WI38 (cell line): ENCODE measurements around the gene KDM2B.

Experiments used
- H3K4me3 ChIP-seq: 2 replicates; pipeline ENCODE4 v1.5.1; 2011; ENCODE audit warnings: low read depth, mild to moderate bottlenecking, control low read depth, low read length
- TF ChIP-seq, protein P1 (sequence below): IDR thresholded peaks from 2 replicates; pipeline ENCODE4 v1.5.1; 2012; ENCODE audit warnings: low read depth, mild to moderate bottlenecking, control low read depth, low read length

The KDM2B gene

DNA sequence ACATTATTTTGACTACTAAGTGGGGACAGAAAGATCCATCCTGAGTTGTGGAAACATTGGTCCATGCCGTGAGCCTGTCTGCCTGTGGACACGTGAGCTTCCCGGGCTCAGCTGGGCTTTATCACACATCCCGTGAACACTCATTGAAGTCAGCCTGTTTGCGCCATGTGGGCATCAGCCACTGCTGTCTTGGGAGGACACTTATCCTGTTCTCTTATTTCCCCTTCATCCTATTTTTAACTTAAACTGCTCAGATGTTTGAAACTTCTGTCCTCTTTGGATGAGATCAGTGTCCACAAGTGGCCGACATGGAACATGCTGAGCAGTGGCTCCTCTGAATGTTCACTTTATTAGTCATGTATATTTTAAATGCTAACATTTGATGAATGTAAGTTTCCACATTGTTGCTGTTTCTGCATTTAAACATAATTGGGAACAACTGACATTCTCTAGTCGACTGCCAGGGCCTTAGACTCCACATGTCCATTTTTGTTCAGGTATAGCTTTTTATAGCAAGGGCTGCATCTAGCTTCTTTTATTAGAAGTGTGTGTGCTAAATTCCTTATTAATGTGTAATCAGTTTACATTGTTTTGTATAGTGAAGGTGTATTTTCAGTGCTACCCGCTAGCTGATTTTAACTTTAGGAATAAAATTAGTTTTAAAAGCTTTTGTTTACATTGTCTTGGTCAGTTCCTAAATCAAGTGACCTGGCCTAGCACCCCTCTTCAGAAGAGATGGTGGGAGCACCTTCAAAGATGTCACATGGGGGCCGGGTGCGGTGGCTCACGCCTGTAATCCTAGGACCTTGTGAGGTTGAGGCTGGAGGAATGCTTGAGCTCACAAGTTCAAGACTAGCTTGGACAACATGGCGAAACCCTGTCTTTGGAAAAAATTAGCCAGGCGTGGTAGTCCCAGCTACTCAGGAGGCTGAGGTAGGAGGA lies 156.9 kb downstream of the KDM2B start:
- H3K4me3 ChIP-seq, result no peak overlapping the region
- TF ChIP-seq, protein P1, sequence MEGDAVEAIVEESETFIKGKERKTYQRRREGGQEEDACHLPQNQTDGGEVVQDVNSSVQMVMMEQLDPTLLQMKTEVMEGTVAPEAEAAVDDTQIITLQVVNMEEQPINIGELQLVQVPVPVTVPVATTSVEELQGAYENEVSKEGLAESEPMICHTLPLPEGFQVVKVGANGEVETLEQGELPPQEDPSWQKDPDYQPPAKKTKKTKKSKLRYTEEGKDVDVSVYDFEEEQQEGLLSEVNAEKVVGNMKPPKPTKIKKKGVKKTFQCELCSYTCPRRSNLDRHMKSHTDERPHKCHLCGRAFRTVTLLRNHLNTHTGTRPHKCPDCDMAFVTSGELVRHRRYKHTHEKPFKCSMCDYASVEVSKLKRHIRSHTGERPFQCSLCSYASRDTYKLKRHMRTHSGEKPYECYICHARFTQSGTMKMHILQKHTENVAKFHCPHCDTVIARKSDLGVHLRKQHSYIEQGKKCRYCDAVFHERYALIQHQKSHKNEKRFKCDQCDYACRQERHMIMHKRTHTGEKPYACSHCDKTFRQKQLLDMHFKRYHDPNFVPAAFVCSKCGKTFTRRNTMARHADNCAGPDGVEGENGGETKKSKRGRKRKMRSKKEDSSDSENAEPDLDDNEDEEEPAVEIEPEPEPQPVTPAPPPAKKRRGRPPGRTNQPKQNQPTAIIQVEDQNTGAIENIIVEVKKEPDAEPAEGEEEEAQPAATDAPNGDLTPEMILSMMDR, result no peak

DNA sequence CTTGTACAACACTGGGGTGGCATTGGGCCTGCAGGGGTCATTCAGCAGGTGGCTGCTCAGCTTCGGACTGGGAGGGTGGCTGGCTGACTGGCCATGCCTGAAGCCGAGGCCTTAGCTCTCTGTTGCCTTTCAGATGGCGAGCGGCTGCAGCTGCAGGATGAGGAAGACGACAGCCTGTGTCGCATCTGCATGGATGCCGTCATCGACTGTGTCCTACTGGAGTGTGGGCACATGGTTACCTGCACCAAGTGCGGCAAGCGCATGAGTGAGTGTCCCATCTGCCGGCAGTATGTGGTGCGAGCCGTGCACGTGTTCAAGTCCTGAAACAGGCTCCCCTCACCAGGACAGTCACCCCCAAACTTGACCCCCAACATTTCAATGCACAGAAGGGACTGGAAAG lies 157.6 kb downstream of the KDM2B start:
- TF ChIP-seq, protein P1, result no peak
- H3K4me3 ChIP-seq, result no peak overlapping the region

DNA sequence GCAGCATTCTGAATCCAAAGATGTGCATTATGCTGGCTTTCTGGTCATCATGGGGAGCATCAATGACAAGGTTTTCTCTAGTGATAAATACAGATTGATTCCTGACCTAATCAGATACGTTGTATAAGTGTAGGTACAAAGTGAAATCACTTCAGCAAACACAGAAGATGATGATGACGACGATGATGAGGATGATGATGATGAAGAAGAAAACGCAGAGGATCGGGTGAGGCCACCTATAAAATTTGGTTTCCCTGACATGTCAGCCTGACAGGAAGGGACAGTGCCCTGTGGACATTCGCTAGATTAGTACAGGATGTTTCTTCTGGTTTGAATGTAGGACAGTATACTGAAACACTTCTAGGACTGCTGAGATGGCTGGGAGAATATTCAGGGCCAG lies 160.7 kb downstream of the KDM2B start:
- TF ChIP-seq, protein P1, result no peak
- H3K4me3 ChIP-seq, result no peak overlapping the region

DNA sequence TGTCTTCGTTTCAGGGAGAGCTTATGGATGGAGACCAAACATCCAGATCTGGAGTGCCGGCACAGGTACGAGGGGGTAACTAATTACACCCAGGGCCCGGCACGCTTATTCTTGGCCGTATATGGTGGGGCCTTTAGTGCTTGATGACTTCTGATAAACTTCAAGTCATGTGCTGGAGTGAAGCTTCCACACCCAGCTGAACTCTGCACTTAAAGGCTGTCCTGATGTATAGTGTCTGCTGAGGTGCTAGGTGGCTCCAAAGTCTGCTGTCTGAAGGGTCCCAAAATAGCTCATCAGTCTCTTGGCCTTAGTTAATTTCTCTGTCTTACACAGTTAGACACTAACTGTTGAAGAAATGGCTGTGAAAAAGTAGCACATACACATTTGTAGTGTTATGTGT lies 163.0 kb downstream of the KDM2B start:
- TF ChIP-seq, protein P1, result no peak
- H3K4me3 ChIP-seq, result no peak overlapping the region

DNA sequence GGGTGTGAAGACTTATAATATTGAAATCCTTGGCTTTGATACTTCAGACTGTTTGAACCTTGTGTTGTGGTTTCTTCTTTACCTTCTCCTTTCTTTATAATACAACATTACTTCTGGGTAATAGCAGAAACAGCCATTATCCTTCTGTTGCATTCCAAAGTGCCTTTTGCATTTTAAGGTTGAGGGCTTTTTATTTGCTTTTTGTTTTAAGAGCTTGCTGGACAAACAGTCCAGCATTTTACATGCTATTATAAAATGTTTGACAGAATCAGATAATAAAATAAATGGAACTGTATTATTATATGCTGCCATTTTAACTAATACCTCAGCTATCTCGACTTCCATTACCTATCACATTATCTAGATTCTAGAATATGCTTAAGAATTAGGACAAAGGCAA lies 166.9 kb downstream of the KDM2B start:
- H3K4me3 ChIP-seq, result no peak overlapping the region
- TF ChIP-seq, protein P1, result no peak

DNA sequence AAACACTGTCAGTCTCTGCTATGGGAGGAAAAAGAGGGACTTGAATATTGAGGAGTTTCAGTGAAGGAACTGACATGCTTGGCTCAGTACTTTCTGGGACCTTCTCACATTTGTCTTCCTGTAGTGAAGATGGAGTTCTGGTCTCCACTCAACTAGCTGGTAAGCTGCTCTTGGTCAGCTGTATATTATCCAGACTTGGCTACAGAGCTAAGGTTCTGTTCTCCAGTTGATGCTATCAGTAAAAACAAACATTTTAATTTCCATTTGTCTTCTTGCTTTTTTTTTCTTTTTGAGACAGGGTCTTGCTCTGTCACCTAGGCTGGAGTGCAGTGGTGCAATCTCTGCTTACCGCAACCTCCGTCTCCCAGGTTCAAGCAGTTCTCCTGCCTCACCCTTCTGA lies 175.6 kb downstream of the KDM2B start:
- H3K4me3 ChIP-seq, result no peak overlapping the region
- TF ChIP-seq, protein P1, result no peak

DNA sequence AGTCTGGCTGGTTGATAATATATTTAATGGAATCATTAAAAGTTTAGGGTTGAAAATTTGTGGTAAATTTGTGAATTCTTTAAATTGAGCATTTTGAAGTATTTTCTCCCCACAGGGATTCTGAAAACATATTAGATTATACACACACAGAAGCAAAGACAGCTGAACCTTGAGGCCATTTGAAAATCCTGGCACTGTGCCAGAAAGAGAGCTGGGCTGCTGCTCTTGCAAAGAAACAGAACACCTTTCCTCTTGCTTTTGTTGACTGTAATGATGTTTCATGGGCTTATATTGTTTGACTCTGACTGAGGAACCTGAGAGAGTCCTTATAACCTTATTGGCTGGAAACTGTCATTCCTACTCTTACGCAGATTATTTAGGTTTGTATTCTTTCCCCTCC lies 176.1 kb downstream of the KDM2B start:
- TF ChIP-seq, protein P1, result no peak
- H3K4me3 ChIP-seq, result no peak overlapping the region
